Muscle of arm (tissue), 12 donors: ENCODE measurements around the gene CACNA1C. TPM values are rescaled to one million over a fixed set of nuclear protein-coding genes. Genes with fewer than 3 reads are reported as not detected.
A peak's percentile ranks its signal among the peaks of the same experiment; 100 is the strongest.

ENCODE experiments used
- DNase-seq: peaks from one replicate; pipeline ENCODE4 v3.0.0-alpha.2; 2013
- polyA plus RNA-seq, 12 donors: library from polyadenylated mRNA; unstranded; fragments of 120-200 nt; gene quantifications; one replicate each; pipeline ENCODE4 v1.2.1, GENCODE V29; 2013; ENCODE audit not compliant: insufficient read length in 12 of 12

The CACNA1C gene
- polyA plus RNA-seq, 12 donors = 2.3 to 6.7 (median 3.2) TPM; not detected in 1

DNA sequence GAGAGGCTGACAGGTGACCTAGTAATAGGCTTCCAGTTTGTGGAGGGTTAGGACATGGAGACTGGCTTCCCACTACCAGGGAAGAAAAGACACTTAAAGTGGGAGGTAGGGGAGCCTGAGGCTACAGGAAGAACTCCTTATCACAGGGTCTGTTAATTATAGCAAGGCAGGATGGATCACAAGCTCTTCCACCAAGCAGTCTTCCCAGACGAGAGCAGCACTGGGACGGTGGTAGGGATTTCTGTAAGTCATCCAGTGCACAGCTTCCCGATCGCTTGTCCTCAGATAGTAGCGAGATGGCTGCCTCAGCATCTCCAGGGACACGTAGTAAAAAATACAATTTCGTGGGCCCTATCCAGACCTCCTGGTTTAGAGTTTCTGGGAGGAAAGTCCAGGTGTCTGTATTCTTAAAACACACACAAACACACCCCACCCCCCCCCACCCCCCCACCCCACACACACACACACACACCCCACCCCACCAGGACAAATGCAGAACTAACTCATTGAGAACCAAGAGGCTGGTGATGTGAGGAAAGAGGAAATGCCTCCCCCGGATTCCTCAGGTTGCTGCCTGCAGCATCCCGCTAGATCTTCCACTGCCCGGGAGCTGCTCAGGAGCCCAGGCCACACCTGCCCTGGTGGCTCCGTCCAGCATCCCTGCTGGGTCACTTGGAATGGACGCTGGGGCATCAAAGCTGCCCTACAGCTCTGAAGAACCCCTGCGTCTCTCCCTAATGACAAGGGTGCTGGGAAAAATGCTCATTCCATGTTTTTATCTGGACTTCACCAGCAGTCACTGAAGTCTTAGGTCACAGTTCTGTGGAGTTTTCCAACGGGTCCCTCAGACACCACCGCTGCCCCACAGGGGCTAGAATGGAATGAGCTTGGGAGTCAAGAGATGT lies 307.2 kb downstream of the CACNA1C start:
- DNase-seq = no peak

DNA sequence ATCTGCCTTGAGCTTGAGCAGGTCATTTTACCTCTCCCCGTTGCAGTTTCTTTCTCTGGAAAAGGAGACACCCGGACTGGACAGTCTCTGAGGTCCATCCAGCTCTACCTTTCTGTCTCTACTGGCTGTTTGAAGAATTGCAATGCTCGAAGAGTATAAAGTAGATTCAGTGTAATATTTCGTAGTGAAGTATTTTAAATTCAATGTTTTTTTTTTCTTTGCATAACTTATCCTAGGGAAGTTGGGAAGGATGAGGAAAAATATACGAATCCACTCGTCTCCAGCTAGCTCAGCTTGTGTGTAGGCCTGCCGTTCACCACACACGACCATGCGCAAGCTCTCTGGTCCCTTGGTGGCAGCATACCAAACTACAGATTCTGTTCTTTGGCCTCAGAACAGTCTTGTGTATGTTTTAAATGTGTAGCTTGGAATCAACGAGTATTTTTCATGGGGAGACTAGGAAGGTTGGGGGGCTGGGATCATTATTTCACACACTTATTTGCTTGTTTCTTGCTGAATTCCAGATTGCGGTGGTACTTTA lies 307.9 kb downstream of the CACNA1C start:
- DNase-seq = no peak

DNA sequence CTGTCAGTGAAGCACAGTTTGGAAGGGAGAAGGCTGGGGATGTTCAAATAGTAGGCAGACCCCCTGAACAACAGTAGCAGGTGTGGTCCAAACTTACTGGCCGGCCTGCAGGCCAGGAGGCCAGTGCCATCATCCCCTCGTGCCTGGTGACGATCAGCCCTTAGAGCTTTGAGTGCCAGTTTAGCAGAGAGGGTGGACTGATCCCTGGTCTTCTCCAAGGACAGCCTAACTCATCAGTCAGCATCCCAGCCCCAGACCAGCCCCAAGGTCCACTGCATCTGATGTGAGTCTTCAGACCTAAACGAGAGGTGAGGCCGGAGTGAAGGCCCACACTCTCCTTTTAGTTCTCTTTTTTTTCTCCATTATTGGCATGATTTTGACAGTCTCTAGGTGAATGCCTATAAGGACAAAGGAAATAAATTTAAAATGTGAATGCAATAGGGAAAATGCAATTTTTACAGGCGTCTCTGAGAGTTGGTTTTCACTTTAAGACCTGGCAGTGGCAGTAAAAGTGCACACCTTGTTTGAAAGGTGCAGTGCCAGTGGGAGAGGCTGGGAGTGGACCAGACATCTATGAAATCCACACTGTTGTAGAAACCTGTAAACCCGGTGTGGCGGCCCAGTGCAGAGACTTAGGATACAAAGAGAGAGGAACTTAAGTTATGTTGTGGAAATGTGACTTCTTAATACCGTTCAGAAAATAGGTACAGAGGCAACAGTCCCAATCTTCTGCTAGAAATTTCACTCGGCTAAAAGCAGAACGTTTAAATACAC lies 311.2 kb downstream of the CACNA1C start:
- no peak for DNase-seq

DNA sequence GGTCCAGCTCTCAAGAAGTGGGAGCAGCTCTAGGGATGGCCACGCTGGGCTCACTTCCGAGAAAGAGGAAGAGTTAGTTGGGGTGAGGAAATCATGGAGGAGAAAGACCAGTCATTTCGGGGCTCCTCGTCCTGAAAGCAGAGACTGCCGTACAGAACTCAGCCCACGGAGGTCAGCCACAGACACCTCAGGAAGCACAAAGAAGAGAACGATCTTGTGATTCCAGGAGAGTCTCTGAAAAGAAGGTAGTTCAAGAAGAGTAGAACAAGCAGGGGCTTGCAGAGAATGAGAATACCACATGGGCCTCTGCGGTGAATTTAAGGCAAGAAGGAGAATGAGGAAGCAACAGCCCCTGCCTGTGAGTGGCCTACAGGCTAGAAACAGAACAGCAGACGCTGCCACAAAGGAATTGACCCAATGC lies 311.9 kb downstream of the CACNA1C start:
- no peak for DNase-seq

DNA sequence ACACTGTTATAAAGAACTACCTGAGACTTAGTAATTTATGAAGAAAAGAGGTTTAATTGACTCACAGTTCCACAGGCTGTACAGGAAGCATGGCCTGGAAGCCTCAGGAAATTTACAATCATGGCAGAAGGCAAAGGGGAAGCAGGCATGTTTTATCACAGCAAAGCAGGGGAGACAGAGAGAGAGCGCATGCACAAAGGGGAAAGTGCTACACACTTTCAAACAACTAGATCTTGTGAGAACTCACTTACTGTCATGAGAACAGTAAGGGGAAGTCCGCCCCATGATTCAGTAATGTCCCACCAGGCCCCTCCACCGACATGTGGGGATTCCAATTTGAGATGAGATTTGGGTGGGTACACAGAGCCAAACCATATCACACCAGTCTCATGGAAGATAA lies 313.9 kb downstream of the CACNA1C start:
- no peak for DNase-seq

DNA sequence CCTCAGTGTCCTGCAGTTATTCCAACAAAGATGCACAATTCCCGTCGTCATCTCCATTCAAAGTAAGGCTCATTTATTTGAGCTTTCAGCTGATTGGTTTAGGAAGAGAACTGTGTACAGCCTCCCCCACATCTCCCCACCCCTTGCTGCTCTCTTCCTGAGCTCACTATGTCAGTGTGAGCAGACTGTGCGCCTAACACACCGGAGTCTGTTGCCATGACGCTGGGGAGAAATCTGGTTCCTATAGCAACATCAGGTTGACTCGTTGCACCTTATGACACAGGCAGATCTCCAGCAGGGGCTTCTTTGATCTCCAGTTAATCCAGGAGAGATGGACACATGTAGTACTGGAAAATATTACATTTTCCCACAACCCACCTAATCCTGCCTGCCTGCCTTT lies 319.4 kb downstream of the CACNA1C start:
- DNase-seq = no peak

DNA sequence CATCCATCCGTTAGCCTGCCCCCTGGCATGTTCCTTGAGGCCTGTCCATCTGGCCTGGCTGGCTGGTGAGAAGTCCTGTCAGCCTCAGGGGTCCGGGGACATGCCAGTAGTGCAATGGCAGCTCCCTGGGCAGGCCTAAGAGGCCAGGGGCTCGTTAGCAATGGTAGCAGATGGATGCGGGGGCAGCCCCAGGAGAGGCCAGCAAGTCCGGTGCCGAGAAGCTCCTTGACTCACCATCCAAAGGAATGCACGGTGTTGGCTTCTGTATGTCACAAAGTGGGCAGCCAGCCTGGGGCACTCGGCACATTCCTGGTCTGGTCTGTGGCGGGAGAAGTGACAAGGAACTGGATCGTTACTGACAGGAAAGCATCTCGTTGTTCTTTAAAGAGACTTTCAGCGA lies 319.9 kb downstream of the CACNA1C start:
- DNase-seq = no peak

DNA sequence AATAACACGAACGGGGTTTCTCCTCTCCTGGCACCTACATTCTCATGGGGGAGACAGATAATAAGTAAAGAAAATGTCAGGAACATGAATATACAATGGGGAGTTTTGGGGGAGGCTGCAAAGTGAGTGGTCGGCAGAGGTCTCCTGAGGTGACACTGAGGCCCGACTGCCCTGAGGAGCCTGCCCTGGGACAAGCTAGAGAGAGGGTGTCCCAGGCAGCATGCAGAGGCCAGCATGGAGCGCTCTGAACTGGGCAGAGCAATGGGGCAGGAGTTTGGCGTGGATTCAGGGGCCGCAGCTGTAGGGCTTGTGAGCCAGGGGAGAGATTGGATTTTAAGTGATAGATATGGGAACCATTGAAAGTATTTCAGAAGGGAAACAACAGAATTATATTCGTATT lies 320.5 kb downstream of the CACNA1C start:
- DNase-seq = no peak

DNA sequence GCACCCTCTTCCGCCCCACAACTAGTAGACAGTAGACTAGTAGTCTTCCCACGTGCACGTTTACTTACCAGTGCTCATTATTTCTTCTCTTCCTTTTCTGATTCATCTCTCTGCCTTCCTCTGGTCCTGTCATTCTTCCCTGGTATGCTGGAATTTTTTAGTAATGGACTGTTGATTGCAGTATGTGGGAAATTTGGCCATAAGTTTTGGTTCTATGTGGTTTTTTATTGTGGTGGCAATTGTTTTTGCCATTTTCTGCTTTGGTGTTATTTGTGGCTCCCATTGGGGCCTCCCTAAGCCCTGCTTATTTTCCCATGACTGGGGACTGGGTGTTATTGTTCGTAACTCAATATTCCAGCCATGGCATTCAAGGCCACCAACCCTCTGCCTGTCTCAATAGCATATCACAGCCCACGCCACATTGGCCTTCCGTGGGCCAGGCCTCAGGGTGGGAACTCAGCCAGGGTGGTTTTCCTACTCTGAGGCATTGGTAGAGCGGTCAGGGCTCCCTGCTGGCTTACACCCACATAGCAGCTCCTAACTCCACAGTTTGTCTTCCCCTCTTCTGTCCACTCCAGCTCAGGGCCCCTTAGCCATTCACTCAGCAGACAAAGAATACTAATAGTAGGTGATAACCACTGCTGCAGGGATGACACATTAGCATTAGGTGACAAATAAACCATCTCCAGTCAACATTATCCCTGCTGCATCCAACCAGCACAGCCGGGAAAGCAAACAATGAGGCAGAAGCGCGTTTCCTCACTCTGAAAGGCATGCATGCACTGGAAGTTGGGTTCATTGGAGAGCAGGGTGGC lies 321.5 kb downstream of the CACNA1C start:
- no peak for DNase-seq

DNA sequence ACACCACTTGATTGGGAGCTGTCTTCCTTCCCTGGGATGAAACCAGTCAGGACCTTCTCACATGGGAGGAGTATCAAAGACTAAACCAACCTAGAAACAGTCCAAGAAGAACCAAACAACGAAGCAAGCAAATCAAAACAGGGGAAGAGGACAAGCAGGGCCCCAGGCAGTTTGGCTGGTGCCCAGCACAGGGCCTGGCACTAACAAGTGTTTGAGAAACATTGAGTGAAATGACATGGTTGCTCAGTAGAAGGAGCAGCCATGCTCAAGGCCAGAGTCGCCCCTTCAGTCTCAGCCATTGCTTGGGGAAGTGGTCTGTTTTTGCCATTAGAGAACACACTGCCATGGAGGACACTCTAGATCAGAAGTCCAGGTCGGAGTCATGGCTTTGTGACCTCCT lies 323.1 kb downstream of the CACNA1C start:
- DNase-seq = no peak

DNA sequence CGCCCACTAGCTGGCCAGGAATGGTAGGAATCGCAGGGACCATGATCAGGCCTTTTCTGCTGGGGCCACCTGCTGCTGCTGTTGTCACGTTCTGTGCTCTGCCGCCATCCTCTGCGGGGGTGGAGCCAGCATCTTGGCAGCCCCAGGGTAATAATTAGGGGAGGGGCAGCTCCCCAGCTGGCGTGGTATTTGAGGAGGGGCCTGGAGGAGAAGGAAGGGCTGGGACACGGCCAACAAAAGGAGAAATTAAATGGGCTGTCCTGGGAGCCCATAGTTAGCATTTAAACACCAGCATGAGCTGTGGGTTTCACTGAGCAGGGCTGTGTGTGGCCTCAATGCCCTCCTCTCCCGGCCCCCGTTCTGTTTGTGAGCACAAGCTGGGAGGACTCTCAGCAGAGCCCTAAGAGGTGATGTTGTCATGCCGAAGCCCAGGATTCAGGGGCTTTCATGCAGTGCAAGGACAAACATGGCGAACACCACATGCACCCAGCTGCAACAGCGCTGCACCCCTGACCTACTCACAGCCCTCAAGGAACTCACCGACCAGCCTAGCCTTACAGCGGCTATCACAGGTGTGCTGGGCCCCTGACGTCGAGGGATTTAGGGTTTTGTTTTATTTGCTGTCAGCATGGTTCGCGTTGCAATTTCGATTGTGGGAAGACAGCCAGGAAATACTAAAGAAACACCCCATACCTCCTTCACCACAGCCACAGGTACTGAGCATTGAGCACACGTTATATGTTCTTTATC lies 324.3 kb downstream of the CACNA1C start:
- no peak for DNase-seq

DNA sequence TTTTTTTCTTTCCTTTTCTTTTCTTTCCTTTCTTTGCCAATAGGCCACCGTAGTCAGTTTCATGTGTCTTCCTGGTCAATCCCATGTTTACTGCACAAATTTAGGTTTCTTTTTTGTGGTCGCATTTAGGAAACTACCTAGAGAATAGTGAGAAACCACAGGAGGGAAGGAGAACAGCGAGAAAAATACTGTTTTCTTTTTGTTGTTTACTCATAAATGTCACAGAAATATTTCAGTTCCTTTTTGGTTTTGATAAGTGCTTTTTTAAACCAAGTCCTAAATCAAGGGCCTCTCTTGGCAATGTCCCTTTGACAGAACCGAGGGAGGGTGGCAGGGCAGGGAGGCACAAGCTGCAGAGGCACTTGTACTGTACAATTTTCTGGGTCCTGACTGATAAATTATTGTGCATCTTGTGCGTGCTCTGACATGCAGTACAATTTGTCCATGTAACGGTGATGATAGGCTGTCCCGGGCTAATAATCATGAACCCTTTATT lies 326.1 kb downstream of the CACNA1C start:
- no peak for DNase-seq

DNA sequence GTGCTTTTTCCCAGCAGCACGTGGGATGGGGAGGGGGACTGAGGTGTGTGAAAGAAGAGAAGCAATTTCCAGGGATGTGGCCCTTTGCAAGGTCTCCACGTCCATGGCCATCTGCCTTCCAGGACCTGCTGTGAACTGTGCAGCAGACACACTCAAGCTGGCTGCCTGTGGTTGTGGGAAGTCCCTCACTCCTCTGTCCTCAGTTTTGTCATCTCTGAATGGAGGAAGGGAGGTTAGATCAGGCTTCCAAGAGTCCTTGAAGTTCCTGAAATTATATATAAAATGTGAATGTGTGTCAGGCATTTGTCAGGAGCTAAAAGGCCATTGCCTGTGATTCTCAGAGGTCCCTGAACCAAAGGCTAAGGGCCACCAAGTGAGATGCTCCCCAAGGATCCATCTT lies 328.2 kb downstream of the CACNA1C start:
- no peak for DNase-seq

DNA sequence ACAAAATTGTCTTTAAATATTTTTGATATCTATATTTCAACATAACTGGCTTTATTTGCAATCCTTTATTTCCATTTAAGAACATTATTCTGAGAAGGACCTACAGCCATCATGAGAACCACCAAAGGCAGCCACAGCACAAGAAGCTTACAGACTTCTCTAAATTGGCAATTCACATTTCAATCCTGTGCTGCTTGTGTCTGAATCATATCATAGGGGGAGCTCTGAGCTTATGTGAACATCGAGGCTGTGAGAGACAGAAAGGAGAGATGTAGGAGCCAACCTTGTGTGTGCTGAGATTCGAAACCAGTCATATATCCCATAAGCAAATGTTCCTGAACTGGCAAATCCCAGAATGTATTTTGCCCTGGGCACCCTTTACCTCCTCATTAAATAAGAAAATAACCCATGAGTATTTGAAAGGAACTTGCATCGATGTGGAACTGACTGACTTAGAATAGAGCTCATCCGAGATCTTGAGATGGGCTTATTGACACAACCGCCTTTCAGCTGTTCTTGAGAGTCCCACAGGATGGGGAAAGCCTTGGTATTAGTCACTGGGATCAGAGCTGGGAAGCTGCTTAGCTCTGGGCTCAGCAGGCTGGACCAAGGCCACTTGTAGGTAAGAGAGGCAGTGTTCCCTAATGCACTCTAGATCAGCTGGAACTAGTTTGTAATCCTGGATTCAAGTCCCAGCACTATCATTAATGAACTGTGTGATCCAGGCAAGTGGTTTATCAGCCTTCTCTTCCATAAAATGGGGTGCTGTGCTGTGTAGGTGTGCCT lies 329.8 kb downstream of the CACNA1C start:
- no peak for DNase-seq

DNA sequence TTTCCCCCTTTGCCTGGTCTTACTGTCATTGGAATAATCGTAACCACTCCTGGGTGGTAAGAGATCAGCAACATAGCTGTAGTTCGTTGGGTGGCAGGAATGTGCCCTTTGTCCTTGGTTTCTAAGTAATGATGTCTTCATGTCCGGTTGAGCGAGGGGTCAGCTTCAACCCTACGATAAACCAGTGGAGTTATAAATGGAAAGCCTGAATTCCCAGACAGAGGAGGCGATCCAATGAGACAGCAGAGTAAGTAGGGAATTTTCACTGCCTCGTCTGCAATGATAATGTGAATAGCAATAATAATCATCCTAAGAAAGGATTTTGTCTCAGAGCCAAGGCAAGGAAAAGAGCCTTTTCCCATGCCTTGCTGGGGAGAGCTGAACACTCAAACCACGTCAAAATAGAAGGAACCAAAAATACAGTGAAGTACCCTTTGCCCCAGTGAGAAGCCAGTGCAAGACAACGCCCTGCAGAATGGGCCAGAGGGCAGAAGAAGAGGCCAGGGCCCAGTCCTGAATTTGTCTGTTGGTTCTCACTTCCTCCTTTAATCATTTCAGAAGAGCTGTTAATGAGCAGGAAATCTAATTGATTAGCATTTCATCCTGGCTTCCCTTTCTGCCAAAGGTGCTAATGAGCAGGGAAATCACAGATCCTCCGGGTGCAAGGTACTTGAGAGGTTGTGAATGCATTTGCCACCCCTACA lies 330.7 kb downstream of the CACNA1C start:
- DNase-seq = no peak

DNA sequence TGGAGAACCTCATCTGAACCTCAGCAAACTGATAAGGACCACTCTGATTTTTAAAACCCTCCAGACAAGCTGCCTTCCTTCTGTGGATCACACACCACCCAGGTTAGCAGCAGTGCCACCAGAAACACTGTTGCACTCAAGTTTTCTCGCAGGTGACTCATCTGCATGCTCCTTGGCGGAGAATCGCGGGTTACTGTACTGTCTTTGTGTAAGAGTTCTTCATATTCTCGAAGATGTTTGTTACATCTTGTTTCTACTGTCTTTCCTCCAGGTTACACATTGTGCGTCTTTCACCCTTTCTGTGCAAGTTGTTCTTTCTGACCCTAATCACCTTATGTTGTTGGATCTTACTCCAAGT lies 331.2 kb downstream of the CACNA1C start:
- DNase-seq = no peak

DNA sequence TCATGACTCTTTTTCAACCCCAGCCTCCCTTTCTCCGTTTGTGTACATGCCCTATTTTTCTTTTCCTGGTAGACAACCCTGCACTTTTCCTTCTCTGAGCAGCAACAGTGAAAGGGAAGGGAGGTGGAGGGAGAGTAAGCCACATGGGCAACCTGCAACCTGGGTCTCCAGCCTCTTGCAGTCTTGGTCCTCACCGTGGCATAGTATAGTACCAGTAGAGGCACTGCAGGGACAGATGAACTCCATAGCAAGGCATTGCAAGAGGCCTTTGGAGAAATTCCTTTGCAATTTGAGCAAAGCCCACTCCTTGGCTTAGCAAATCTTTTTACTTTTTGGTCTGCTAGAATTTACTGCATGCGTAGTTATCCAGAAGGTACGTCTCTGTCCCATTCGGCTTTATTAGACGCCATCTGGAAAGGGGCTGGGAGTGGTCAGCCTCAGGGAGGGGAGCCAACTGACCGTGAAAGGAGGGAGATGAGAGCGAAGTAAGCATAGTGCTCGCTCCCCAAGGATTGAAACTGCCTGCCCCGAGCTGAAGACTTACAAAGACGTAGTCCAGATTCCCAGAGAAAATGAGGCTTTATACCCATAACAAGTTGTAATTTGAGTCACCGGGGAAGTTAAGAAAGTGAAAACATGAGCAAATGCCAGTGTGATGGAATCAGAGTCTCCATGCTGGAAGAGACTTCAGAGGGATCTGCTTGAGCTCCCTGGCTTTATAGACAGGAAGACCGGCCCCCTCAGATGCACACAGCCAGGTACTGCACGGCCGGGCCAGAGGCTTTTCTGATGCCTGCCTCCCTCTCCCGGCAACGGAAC lies 332.0 kb downstream of the CACNA1C start:
- DNase-seq = peak; percentile 73

DNA sequence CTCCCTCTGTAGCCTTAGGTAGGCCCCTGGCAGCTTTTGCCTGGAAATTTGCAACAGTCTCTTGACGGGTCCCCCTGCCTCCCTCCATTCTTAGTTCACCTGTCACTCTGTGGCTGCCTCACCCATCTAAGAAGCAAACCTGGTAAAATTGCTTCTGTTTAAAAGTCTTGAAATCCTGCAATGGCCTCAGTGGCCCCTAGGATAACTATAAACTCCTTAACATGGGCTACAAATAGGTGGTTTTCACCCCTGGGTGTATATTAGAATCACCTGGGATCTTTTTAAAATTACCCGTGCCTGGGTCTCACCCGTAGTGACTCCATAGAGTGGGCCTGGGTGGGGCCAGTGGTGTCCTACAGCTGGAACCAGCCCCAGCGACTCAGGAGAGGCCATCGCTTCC lies 332.7 kb downstream of the CACNA1C start:
- no peak for DNase-seq

DNA sequence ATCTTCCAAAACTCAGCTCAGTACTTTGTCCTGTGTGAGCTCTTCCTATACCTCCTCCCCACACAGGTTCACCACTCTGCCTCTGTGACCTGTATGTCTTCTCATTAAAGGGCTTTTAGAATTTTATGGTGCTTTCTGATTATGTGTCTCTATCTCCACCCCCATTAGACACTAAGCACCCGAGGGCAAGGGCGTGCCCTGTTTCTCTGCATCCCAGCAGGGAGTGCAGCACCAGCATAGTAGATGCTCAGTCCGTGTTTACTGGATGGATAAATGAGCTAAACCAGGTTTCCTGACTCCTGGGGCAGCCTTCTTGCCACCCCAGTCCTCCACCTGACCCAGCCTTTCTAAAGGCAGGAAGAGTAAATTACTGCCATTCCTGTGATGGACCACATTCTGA lies 333.8 kb downstream of the CACNA1C start:
- DNase-seq = no peak
